Body of pancreas (tissue), 4 donors: Measurements from ENCODE around the gene ABHD13.

ENCODE experiments used
- CTCF ChIP-seq, 7 experiments: fragments of 450-650 bp in 4 of 7; fragments of 200-600 bp in 3 of 7; sonication (generic) in 3 of 7; IDR thresholded peaks; one replicate each; pipeline ENCODE4 v1.5.1; 2016 to 2019; ENCODE audit warnings: antibody characterized with exemption in 7 of 7
- POLR2A ChIP-seq, 3 donors: fragments of 450-650 bp; IDR thresholded peaks; one replicate each; pipeline ENCODE4 v1.6.1; 2016; ENCODE audit warnings: antibody characterized with exemption in 3 of 3, mild to moderate bottlenecking in 2 of 3

- TF ChIP-seq CTCF (IDR thresholded peaks at IDR 0.05), result no peak
- no peak for TF ChIP-seq POLR2A (IDR thresholded peaks at IDR 0.05)
These were observed 8.0 kb downstream of the ABHD13 start for GRCh38 chr13:108226184-108226583.
